ENCODE measurements around the gene RIN1. TPM values are rescaled to one million over a fixed set of nuclear protein-coding genes. Genes with fewer than 3 reads are reported as not detected.
"Not testable (repeated sequence)": the region's sequence is repeated elsewhere in the genome, so short reads cannot be mapped to it uniquely, and the experiment has no call there.

Gene RIN1, protein sequence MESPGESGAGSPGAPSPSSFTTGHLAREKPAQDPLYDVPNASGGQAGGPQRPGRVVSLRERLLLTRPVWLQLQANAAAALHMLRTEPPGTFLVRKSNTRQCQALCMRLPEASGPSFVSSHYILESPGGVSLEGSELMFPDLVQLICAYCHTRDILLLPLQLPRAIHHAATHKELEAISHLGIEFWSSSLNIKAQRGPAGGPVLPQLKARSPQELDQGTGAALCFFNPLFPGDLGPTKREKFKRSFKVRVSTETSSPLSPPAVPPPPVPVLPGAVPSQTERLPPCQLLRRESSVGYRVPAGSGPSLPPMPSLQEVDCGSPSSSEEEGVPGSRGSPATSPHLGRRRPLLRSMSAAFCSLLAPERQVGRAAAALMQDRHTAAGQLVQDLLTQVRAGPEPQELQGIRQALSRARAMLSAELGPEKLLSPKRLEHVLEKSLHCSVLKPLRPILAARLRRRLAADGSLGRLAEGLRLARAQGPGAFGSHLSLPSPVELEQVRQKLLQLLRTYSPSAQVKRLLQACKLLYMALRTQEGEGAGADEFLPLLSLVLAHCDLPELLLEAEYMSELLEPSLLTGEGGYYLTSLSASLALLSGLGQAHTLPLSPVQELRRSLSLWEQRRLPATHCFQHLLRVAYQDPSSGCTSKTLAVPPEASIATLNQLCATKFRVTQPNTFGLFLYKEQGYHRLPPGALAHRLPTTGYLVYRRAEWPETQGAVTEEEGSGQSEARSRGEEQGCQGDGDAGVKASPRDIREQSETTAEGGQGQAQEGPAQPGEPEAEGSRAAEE
- 1 to 10 TPM; 2.0 to 2.6 TPM for total RNA-seq

DNA sequence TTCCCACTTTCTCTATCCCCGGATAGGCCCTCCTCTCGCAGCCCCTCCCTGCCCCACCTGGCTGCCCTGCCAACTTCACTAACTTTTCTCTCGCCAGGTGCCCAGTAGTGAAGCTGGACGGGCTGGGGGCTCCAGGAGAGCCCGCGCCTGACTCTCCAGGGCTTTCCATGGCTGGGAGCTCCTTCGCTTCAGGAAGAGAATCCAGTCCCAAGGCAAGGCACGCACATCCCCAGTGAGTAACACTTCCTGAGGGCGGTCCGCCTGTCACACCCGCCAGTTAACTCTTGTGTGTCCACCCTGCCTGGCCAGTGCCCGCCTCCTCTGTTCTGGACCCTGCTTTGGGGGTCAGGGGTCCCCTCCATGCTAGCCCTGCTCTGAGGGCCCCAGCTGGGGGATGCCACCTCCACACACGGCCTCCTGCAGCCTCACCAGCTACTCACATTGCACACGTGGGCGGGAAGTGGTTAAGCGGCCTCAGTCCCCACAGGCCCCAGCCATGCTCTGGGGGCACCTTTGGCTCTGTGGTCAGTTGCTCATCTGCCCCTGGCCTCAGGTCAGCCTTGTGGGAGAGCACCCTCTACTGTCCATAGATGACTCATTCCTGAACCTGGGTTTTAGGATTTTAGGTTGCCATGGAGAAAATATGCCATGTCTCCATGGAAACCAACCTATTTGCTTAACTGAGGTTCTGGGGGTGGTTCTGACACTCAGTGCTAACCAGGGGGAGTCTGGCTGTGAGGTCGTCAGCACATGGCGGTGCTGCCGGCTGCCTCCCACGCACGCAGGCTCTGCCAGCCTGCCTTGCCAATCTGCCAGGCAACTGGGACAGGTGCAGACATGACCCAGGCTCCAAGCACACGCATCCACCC, at the start of gene RIN1:
Gene RIN1 (minus strand): TSS at position 201 of the 869 bp plus-strand sequence. CDS start 32 bp downstream, at position 169.
- Mint-ChIP-seq H3K4me1 (ENCODE audit: low read depth) (peaks cover 20% of the 10 kb centered on the region), H3K27ac (peak within 1 kb of the TSS; percentile 63), H3K9me3 (no peaks in the 10 kb centered on the region), H3K27me3 (ENCODE audit: low read depth) (no peaks in the 10 kb centered on the region), H3K4me3 (peak within 1 kb of the TSS; percentile 82), H3K36me3 (ENCODE audit: low read depth) (peaks cover 9% of the 10 kb centered on the region)
- intact Hi-C loops (cut with micrococcal nuclease): loop anchor here (1.0 kb wide), 1 partner anchor 9 kb away; the partner anchor contains the start of gene BRMS1
- CTCF ChIA-PET: interaction anchor here (0.9 to 3.3 kb wide), 4 partner anchors 9 to 49 kb away, joined by 4 to 21 read pairs (median 9); partner anchors contain the start of gene BRMS1
- DNase-seq: peak; percentile 64

DNA sequence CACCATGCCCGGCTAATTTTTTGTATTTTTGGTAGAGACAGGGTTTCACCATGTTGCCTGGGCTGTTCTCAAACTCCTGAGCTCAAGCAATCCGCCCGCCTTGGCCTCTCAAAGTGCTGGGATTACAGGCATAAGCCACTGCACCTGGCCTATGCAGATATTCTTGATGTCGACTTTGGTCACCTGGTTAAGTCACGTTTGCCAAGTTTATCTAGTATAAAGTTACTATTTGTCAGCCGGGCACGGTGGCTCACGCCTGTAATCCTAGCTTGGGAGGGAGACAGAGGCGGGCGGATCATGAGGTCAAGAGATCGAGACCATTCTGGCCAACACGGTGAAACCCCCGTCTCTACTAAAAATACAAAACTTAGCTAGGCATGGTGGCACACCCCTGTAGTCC, 48.1 kb upstream of the RIN1 start:
- CTCF ChIA-PET: interaction anchor here (0.6 to 2.5 kb wide), 5 partner anchors 21 to 293 kb away, joined by 3 to 9 read pairs (median 4); partner anchors contain the start of gene RBM4B
- H3K4me1 Mint-ChIP-seq (ENCODE audit: low read depth); DNase-seq; H3K27ac Mint-ChIP-seq; H3K36me3 Mint-ChIP-seq (ENCODE audit: low read depth); H3K27me3 Mint-ChIP-seq (ENCODE audit: low read depth); intact Hi-C loops (cut with micrococcal nuclease); H3K9me3 Mint-ChIP-seq; H3K4me3 Mint-ChIP-seq: not testable (repeated sequence)

DNA sequence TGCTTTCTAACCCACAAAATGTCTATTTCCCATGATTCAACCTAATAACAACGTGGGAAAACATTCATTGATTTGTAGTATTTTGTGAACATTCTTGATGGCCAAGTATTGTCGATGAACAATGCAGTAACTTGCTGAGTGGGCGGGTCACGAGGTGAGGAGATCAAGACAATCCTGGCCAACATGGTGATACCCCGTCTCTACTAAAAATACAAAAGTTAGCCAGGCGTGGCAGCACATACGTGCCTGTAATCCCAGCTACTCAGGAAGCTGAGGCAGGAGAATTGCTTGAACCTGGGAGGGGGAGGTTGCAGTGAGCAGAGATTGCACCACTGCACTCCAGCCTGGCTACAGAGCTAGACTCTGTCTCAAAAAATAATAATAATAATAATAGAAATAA, 44.0 kb upstream of the RIN1 start:
- intact Hi-C loops (cut with micrococcal nuclease); H3K27ac Mint-ChIP-seq; H3K9me3 Mint-ChIP-seq; H3K36me3 Mint-ChIP-seq (ENCODE audit: low read depth); H3K4me1 Mint-ChIP-seq (ENCODE audit: low read depth); H3K4me3 Mint-ChIP-seq; H3K27me3 Mint-ChIP-seq (ENCODE audit: low read depth): not testable (repeated sequence)
- peak; percentile 17 for DNase-seq
- CTCF ChIA-PET: interaction anchor here (0.9 to 1.6 kb wide), 2 partner anchors 9 to 298 kb away, joined by 4 to 8 read pairs; no protein-coding TSS in a partner anchor

DNA sequence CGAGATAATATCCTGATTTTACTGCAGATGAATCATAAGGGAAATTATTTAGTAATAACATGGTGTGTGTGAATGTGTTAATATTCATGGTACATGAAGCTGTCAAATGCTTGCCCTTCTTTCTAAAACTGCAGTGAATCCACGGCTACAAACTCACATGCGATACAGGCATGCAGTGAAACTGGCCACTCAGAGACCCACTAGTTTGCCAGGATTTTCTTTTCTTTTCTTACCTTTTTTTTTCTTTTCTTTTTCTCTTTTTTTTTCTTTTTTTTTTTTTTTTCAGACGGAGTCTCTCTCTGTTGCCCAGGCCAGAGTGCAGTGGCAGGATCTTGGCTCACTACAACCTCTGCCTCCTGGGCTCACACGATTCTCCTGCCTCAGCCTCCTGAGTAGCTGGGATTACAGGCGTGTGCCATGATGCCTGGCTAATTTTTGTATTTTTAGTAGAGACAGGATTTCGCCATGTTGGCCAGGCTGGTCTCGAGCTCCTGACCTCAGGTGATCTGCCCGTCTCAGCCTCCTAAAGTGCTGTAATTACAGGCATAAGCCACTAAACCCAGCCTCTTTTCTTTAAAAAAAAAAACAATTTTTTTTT, 37.6 kb upstream of the RIN1 start:
- CTCF ChIA-PET: interaction anchor here (1.2 kb wide), 2 partner anchors 12 to 15 kb away, joined by 4 read pairs; no protein-coding TSS in a partner anchor
- DNase-seq; H3K27me3 Mint-ChIP-seq (ENCODE audit: low read depth); H3K9me3 Mint-ChIP-seq; H3K36me3 Mint-ChIP-seq (ENCODE audit: low read depth); H3K27ac Mint-ChIP-seq; H3K4me3 Mint-ChIP-seq: not testable (repeated sequence)
- intact Hi-C loops (cut with micrococcal nuclease): loop anchor here (2.0 kb wide), 1 partner anchor 13 kb away; no protein-coding TSS in a partner anchor
- peaks cover 15% of the 10 kb centered on the region for H3K4me1 Mint-ChIP-seq (ENCODE audit: low read depth)

DNA sequence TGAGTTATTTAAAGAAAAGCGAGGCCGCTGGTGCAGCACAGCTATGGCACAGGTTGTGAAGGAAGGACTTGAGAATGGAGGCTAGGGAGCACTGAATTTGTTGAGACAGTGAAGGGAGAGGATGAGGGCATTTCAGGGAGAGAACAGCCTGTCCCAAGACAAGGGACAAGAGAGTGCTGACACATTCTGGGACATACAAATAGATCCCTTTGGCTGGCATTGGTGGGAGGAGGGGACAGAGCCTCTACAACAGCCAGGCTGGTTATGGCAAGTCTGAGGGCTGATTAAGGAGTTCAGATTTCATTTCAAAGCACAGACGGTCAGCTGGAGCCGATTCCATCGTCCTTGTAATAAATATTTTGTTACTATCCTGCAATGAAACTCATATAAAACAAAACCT, 37.0 kb upstream of the RIN1 start:
- Mint-ChIP-seq H3K9me3 (no peaks in the 10 kb centered on the region), H3K27me3 (ENCODE audit: low read depth) (no peaks in the 10 kb centered on the region), H3K4me3 (no peak overlapping the region), H3K36me3 (ENCODE audit: low read depth) (peaks cover 5% of the 10 kb centered on the region), H3K4me1 (ENCODE audit: low read depth) (peaks cover 15% of the 10 kb centered on the region), H3K27ac (no peak overlapping the region)
- no peak for DNase-seq
- intact Hi-C loops (cut with micrococcal nuclease): loop anchor here (2.0 kb wide), 1 partner anchor 14 kb away; no protein-coding TSS in a partner anchor
- CTCF ChIA-PET: interaction anchor here (1.2 kb wide), 1 partner anchor 13 kb away, joined by 4 read pairs; no protein-coding TSS in a partner anchor

DNA sequence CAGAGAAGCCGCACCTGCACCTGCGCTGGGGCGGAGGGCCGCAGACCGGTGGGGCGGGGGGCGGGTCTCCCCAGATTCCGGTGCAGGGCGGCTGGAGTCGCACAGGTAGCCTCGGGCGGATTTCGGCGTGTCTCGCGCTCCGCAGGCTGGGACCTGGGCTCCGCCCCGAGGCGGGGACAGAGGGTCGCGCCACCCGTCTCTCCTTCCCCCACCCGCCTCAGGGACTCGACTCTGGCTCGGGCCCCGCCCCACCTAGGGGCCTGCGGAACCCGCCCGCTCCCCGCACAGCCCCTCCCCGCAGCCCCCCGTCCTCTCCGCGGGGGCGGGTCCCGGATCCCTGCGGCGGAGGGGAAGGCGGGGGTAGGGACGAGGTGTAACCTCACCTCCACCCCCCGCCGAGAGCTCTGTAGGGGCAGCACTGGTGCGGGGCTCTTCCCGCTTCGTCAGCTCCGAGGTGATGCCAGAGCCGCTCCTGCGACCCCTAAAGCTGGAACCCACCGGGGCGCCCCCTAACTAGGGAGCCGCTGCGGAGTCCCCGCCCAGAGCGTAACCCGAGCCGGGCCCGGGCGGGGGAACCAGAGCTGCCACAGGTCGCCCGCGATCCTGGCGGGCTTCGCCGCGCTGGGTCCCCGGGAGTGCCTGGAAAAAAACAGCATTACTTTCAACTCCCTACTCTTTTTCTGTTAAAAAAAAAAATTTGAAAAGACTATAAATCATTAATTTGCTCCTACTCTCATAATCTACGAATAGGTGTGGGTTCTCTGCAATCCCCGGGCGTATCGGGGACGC, 35.6 kb upstream of the RIN1 start, which contains the start of gene SLC29A2:
Gene SLC29A2 (minus strand): TSS at position 134 of the 789 bp plus-strand sequence. CDS start 169 bp downstream, outside the sequence.
- peak within 1 kb of the TSS; percentile 90 for H3K27ac Mint-ChIP-seq
- no peaks in the 10 kb centered on the region for H3K27me3 Mint-ChIP-seq (ENCODE audit: low read depth)
- no peaks in the 10 kb centered on the region for H3K9me3 Mint-ChIP-seq
- intact Hi-C loops (cut with micrococcal nuclease): loop anchor here (1.0 to 2.0 kb wide), 4 partner anchors 15 to 60 kb away; partner anchors contain the start of gene BRMS1
- H3K4me3 Mint-ChIP-seq: peak within 1 kb of the TSS; percentile 83
- DNase-seq: peak; percentile 80
- H3K4me1 Mint-ChIP-seq (ENCODE audit: low read depth): peaks cover 15% of the 10 kb centered on the region
- peaks cover 8% of the 10 kb centered on the region for H3K36me3 Mint-ChIP-seq (ENCODE audit: low read depth)
- CTCF ChIA-PET: interaction anchor here (0.7 to 3.5 kb wide), 7 partner anchors 10 to 61 kb away, joined by 3 to 20 read pairs (median 3); partner anchors contain the start of gene B4GAT1

DNA sequence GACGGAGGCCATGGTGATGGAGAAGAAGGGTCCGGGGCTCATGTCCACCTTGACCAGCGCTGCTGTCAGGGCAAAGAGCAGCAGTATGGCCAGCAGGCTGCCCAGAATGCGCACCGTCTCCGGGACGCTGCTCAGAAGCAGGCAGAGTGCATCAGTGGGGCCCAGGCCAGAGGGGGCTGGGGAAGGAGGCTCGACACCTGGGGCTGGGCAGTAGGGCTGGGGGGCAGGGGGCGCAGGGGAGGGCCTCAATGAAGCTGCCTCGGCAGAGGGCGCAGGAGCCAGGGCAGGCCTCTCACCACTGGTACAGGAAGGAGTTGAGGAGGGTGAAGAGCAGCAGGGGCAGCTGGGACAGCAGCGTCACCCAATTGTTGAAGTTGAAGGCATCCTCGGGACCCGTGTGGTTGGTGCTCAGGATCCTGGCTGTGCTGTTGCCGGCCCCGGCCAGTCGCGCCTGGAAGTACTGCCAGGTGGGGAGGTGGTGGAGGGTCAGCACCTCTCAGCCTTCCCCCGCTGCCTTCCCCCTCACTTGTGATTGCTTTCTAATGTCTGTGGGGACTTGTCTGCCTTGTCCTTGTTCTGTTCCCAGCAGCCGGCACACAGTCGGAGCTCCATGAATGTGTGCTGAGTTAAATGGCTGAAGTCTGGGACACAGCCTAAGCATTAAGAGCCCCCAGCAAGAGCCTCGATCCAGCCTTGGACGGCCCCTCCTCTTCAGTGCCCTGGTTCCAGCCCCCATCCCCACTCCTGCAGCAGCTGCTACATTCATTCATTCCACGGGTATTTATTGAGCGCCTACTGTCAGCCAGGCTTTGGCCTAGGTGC, 33.0 kb upstream of the RIN1 start:
- intact Hi-C loops (cut with micrococcal nuclease): no loop called here
- no peaks in the 10 kb centered on the region for H3K9me3 Mint-ChIP-seq
- peaks cover 15% of the 10 kb centered on the region for H3K4me1 Mint-ChIP-seq (ENCODE audit: low read depth)
- no peaks in the 10 kb centered on the region for H3K27me3 Mint-ChIP-seq (ENCODE audit: low read depth)
- H3K36me3 Mint-ChIP-seq (ENCODE audit: low read depth): peaks cover 13% of the 10 kb centered on the region
- H3K27ac Mint-ChIP-seq: no peak overlapping the region
- DNase-seq: no peak
- peak overlapping the region; percentile 83 for H3K4me3 Mint-ChIP-seq
- CTCF ChIA-PET: interaction anchor here (0.6 to 3.5 kb wide), 4 partner anchors 17 to 27 kb away, joined by 3 to 20 read pairs (median 6); no protein-coding TSS in a partner anchor

DNA sequence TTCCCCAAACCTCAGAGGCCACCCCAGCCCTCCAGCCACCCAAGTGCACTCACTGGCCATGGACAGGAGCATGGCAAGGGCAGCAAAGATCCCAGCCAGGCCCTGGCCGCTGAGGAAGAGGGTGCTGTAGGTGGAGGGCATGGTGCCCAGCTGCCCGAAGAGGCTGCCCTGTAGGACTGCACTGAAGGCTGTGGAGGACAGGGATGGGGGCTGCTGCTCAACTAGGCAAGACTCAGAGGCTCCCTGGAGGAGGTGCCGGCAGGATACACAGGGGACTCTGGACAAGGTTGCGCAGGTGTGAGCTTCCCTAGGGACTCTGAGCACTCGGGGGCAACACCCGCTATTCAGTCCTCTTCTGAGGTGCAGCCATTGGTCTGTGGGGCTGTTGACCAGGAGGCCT, 32.2 kb upstream of the RIN1 start:
- intact Hi-C loops (cut with micrococcal nuclease): no loop called here
- no peak for DNase-seq
- Mint-ChIP-seq H3K27ac (no peak overlapping the region), H3K27me3 (ENCODE audit: low read depth) (no peaks in the 10 kb centered on the region), H3K9me3 (no peaks in the 10 kb centered on the region), H3K4me1 (ENCODE audit: low read depth) (peaks cover 15% of the 10 kb centered on the region), H3K4me3 (no peak overlapping the region), H3K36me3 (ENCODE audit: low read depth) (peaks cover 13% of the 10 kb centered on the region)
- CTCF ChIA-PET: interaction anchor here (1.2 kb wide), 1 partner anchor 21 kb away, joined by 3 read pairs; no protein-coding TSS in a partner anchor

DNA sequence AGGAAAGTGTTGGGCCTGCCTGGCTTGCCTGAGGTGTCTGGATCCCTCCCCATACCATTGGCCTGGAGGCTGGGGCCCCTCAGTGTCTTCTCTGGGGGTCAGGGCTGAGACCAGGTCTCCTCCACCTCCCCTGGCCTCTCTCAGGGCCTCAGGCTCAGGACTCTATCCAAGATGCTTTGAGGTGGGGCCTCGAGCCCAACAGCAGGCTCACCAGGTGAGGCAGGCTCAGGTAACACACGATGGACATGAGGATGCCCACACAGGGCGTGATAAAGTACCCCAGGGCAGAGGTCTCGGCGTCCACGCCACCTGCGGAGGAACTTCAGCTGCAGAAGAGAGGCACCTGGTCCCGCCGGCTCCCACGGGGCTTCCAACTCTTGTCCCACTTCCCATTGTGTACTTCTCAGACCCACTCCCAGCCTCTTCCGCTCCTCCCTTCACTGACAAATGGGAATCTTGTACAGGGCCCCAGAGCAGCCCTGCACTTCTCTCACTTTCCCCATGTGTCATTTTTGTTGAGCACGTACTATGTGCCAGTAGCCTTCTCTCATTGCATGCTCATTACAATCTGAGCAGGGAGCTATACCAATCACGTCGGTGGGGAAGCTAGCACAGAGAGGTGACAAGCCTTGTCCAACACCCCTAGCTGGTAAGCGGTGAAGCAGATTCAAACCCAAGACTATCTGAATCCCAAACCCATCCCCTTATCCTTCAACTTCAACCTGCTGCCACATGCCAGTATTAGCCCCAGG, 31.5 kb upstream of the RIN1 start:
- Mint-ChIP-seq H3K27me3 (ENCODE audit: low read depth) (no peaks in the 10 kb centered on the region), H3K4me3 (no peak overlapping the region), H3K9me3 (no peaks in the 10 kb centered on the region), H3K27ac (no peak overlapping the region), H3K36me3 (ENCODE audit: low read depth) (peaks cover 13% of the 10 kb centered on the region), H3K4me1 (ENCODE audit: low read depth) (peaks cover 14% of the 10 kb centered on the region)
- CTCF ChIA-PET: interaction anchor here (1.3 kb wide), 1 partner anchor 56 kb away, joined by 3 read pairs; no protein-coding TSS in a partner anchor
- no peak for DNase-seq
- intact Hi-C loops (cut with micrococcal nuclease): no loop called here
